ENCODE measurements around the gene PGM2L1.

DNA sequence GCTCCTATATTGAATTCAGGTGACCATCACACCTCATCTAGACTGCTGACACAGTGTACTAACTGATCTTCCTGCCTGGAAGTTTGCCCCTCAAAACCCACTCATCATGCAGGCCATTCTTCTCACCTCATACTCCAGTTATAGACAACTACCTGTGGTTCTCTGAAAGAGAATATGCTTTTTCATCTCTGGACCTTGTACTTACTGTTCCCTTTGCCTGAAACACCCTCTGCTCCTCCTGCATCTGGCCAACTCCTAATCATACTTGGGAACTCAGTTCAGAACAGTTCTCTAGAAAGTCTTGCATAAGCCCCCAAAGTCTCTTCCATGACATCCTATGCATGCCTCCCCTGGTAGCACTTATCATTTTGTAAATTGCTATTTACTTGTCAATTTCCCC lies 58.6 kb downstream of the PGM2L1 start:
- TF ChIP-seq, protein P1, sequence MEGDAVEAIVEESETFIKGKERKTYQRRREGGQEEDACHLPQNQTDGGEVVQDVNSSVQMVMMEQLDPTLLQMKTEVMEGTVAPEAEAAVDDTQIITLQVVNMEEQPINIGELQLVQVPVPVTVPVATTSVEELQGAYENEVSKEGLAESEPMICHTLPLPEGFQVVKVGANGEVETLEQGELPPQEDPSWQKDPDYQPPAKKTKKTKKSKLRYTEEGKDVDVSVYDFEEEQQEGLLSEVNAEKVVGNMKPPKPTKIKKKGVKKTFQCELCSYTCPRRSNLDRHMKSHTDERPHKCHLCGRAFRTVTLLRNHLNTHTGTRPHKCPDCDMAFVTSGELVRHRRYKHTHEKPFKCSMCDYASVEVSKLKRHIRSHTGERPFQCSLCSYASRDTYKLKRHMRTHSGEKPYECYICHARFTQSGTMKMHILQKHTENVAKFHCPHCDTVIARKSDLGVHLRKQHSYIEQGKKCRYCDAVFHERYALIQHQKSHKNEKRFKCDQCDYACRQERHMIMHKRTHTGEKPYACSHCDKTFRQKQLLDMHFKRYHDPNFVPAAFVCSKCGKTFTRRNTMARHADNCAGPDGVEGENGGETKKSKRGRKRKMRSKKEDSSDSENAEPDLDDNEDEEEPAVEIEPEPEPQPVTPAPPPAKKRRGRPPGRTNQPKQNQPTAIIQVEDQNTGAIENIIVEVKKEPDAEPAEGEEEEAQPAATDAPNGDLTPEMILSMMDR (IDR thresholded peaks at IDR 0.05; ENCODE audit: low read depth, low read length, missing input control) = no peak
- TF ChIP-seq, protein P2, sequence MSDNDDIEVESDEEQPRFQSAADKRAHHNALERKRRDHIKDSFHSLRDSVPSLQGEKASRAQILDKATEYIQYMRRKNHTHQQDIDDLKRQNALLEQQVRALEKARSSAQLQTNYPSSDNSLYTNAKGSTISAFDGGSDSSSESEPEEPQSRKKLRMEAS (IDR thresholded peaks at IDR 0.05) = no peak
- TF ChIP-seq, protein P3, sequence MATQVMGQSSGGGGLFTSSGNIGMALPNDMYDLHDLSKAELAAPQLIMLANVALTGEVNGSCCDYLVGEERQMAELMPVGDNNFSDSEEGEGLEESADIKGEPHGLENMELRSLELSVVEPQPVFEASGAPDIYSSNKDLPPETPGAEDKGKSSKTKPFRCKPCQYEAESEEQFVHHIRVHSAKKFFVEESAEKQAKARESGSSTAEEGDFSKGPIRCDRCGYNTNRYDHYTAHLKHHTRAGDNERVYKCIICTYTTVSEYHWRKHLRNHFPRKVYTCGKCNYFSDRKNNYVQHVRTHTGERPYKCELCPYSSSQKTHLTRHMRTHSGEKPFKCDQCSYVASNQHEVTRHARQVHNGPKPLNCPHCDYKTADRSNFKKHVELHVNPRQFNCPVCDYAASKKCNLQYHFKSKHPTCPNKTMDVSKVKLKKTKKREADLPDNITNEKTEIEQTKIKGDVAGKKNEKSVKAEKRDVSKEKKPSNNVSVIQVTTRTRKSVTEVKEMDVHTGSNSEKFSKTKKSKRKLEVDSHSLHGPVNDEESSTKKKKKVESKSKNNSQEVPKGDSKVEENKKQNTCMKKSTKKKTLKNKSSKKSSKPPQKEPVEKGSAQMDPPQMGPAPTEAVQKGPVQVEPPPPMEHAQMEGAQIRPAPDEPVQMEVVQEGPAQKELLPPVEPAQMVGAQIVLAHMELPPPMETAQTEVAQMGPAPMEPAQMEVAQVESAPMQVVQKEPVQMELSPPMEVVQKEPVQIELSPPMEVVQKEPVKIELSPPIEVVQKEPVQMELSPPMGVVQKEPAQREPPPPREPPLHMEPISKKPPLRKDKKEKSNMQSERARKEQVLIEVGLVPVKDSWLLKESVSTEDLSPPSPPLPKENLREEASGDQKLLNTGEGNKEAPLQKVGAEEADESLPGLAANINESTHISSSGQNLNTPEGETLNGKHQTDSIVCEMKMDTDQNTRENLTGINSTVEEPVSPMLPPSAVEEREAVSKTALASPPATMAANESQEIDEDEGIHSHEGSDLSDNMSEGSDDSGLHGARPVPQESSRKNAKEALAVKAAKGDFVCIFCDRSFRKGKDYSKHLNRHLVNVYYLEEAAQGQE (IDR thresholded peaks at IDR 0.05) = no peak

Measured in liver (tissue), 2 donors.